Measurements from ENCODE around the gene VPS8. TPM values are rescaled to one million over a fixed set of nuclear protein-coding genes. Genes with fewer than 3 reads are reported as not detected.

The VPS8 gene
- total RNA-seq, 1 donor from 2014 or later: 56.9 TPM

GRCh38 chr3:184786280-184786941, 25.6 kb upstream of the VPS8 start:
- H3K4me3 ChIP-seq (ENCODE audit: low read depth, low read length): no peak overlapping the region
- H3K27me3 ChIP-seq (ENCODE audit: control insufficient read depth, insufficient read depth, low read length): no peaks in the 10 kb centered on the region
- TF ChIP-seq CTCF (IDR thresholded peaks at IDR 0.05; ENCODE audit: insufficient read depth, low read length, severe bottlenecking): no peak
- FAIRE-seq: peak; percentile 64
- H3K36me3 ChIP-seq (ENCODE audit: control insufficient read depth, insufficient read depth, low read length): no peaks in the 10 kb centered on the region
- DNase-seq (ENCODE audit: low read depth): no peak

- TF ChIP-seq CTCF (IDR thresholded peaks at IDR 0.05; ENCODE audit: insufficient read depth, low read length, severe bottlenecking): no peak
- peak; percentile 13 for FAIRE-seq
- no peak overlapping the region for H3K4me3 ChIP-seq (ENCODE audit: low read depth, low read length)
- H3K36me3 ChIP-seq (ENCODE audit: control insufficient read depth, insufficient read depth, low read length): no peaks in the 10 kb centered on the region
- H3K27me3 ChIP-seq (ENCODE audit: control insufficient read depth, insufficient read depth, low read length): no peaks in the 10 kb centered on the region
- DNase-seq (ENCODE audit: low read depth): peak; percentile 59
Measured at GRCh38 chr3:184788751-184789150, 23.2 kb upstream of the VPS8 start.

GRCh38 chr3:184789314-184789998, 22.5 kb upstream of the VPS8 start:
- no peak for FAIRE-seq

GRCh38 chr3:184791171-184791570, 20.8 kb upstream of the VPS8 start:
- no peak for TF ChIP-seq CTCF (IDR thresholded peaks at IDR 0.05; ENCODE audit: insufficient read depth, low read length, severe bottlenecking)
- FAIRE-seq (no peak), DNase-seq (ENCODE audit: low read depth) (no peak)

More at GRCh38 chr3:184789314-184789998, 22.5 kb upstream of the VPS8 start:
- Histone ChIP-seq H3K36me3 (ENCODE audit: control insufficient read depth, insufficient read depth, low read length) (no peaks in the 10 kb centered on the region), H3K27me3 (ENCODE audit: control insufficient read depth, insufficient read depth, low read length) (no peaks in the 10 kb centered on the region), H3K4me3 (ENCODE audit: low read depth, low read length) (no peak overlapping the region)
- no peak for TF ChIP-seq CTCF (IDR thresholded peaks at IDR 0.05; ENCODE audit: insufficient read depth, low read length, severe bottlenecking)
- no peak for DNase-seq (ENCODE audit: low read depth)

GRCh38 chr3:184795522-184796190, 16.3 kb upstream of the VPS8 start:
- Histone ChIP-seq H3K36me3 (ENCODE audit: control insufficient read depth, insufficient read depth, low read length) (no peaks in the 10 kb centered on the region), H3K27me3 (ENCODE audit: control insufficient read depth, insufficient read depth, low read length) (no peaks in the 10 kb centered on the region), H3K4me3 (ENCODE audit: low read depth, low read length) (no peak overlapping the region)
- no peak for TF ChIP-seq CTCF (IDR thresholded peaks at IDR 0.05; ENCODE audit: insufficient read depth, low read length, severe bottlenecking)
- DNase-seq (ENCODE audit: low read depth) (no peak), FAIRE-seq (no peak)

More at GRCh38 chr3:184791171-184791570, 20.8 kb upstream of the VPS8 start:
- no peaks in the 10 kb centered on the region for H3K36me3 ChIP-seq (ENCODE audit: control insufficient read depth, insufficient read depth, low read length)
- no peaks in the 10 kb centered on the region for H3K27me3 ChIP-seq (ENCODE audit: control insufficient read depth, insufficient read depth, low read length)
- H3K4me3 ChIP-seq (ENCODE audit: low read depth, low read length): no peak overlapping the region
